NCI-H2081 treated with DMSO at 0.1 percent for 48 hours (cell line): ENCODE results near the gene ADGRB2.

Experiments
- DNase-seq: peaks from one replicate; lab custom pipeline; 2025; lab: John Stamatoyannopoulos, UW

The ADGRB2 gene

DNA sequence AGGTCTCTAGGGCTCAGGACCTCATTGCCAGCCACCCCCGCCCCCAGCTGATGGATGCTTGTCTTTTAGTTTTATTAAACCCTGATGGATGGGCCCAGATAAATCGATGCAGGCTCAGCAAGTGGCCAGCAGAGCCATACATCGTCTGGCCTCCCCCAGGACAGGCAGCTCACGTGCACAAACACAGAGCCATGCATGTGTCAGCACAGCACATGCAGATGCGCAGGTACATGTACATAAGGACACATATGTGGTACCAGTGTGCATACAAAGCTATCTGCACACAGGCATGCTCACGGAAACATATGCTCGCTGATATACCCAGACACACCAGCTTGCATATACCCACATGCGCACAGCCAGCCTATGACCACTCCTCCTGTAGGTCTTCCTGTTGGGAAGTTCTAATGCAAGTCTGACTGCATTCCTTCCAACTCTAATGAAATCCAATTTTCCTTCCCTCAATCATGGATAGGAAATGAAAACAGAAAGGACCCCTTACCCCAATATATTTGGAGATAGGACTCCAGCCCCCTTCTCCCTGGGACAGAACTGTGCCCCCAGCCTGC is 61.2 kb downstream of the ADGRB2 start:
- no peak for DNase-seq

DNA sequence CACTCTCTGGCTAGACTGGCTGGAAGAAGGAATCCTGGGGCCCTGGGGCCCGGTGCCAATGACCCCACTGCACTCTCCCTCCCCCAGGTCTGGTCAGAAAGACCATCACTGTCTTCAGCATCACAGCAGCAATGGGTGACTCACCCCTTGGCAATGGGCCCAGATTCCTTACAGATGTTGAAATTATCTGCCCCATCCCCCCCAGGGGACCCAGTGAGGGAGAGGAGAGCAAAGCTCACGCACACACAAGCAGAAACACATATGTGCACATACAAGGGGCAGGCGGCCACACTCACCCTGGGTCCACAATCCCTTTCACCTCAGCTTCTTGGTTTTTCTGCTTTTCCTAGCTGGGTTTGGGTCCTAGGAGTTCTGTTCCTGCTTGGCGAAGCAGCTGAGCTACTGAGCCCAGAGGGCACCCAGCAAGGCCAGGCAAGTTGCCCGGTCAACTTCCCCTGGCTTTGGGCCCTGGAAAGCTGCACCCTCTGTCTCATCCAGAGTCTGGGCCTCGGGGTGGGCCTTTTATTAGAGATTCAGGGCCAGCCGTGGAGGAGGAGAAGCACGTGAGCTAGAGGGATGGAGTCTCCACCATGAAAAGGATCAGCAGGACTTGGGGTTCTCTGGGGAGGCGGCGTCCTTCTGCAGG is 62.9 kb downstream of the ADGRB2 start:
- DNase-seq = no peak

DNA sequence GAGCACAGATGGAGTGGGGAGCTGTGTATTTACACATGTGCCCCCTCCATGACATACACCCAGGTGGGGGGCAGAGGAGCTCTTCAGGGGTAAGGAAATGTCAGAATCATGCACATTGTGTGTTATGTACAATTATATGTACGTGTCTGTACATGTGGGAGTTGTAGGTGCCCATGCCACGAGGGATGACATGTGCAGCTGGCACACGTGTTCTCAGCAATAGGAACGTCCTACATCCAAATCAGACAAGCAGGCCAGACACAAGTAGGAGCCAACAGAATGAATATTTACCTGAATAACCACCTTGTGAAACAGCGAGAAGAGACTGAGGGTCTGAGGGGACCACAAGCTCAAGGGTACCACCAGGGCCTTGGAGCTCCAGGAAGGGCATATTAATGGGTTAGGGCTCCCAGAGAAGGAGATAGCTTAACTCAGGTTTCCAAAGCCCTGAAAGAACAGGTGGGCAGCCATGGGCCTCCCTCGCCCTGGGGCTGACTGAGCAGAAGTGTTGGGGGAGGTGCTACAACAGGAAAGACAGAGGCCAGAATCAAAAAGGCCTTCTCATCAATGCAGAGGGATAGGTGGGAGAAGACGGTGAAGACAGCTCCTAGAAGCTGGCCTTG is 63.6 kb downstream of the ADGRB2 start:
- no peak for DNase-seq

DNA sequence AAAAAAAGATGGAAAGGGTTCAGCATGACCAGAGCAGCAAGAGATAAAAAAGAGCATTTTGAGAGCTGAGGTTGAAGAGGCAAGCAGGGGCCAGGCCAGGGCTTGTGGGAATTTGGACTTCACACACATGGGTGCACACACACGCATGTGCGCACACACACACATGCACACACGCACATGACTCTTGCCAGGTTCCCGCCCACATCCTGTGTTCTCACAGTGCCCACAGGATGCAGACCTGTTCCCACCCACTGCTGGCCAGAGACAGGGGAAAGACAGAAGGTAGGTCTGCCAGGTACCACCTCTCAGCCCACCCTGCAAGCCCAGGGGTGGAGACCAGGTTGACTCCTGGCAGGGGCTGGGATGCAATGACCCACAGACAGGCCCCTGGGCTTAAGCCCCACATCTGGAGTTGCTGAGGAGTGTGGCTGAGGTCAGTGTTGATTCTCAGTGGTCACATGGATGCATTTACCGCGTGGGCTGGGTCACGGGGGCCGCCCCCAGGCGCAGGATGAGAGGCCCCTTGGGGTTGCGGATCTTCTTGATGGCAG is 64.7 kb downstream of the ADGRB2 start:
- DNase-seq = no peak

DNA sequence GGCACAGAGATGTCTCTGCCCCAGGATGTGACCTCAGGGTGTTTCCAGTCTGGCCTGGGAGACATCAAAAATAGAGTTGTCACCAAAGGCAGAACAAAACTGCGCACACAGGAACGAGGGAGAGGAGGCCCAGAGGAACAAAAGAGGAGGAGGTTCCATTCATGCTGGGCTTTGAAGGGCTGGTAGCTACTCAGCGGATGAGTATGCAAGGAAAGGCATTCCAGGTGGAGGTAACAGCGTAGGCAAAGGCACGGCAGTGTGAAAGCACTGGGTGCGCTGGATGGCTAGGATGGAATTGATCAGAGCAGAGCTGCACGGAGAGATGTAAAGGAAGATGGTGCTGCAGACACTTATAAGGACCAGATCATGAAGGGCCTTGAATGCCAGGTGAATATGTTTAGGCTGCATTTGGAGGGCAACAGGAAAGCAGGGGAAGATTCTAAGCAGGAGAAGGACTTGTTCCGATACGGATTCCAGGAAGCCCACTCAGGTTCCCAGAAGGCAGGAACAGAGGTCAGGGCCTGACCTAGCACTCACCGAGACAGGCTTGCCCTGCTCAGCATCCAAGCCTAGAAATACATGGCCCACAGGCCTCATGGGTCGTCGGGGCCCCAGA is 66.7 kb downstream of the ADGRB2 start:
- no peak for DNase-seq

DNA sequence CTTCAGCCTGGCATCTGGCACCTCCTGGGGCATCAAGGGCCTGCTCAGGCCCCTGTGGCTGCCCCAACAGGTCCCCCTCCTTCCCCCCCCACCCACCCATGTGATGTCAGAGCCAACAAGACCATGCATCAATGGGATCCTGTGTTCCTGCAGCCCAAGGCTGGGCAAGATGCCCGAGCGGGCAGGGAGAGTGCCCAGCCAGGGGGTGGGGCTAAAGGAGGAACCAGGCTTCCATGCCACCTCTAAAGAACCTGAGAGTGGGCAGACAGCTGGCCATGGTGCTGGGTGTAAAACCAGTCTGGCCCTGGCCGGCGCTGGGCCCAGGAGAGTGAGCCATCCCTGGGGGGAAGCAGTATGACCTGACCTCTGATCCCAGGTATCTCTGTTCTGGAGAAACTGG is 67.9 kb downstream of the ADGRB2 start:
- no peak for DNase-seq

DNA sequence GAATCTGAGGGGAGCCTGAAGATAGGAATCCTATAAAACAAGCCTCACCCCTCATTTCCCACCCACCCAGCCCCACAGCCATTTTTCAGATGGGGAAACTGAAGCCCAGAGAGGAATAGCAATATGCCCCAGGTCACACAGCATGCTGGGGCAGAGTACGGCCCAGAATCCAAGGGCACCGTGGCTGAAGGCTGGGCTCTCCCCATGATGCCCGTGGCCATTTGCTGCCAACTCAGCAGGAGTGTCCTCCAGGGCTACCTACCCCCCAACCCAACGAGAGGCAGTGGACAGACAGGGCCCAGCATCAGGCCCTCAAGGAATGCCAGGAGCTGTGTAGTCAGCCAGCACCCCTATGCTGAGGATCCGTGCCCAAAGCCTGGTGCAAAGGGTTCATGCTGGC is 68.8 kb downstream of the ADGRB2 start:
- DNase-seq = no peak

DNA sequence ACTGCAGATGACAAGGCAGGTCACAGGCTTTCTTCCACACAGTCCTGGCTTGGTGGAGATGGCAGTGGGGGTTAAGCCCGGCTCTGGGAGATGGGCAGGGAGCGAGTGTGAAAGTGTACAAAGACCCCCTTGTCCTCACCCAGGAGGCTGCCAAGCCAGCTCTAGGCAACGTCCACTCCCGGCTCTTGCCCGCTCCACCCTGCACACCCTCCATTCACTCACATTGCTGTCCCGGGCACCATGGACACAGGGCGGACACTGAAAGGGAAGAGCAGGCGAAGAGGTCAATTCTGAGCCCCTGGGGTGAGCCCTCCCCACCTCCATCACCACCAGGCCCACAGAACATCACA is 69.2 kb downstream of the ADGRB2 start:
- no peak for DNase-seq

DNA sequence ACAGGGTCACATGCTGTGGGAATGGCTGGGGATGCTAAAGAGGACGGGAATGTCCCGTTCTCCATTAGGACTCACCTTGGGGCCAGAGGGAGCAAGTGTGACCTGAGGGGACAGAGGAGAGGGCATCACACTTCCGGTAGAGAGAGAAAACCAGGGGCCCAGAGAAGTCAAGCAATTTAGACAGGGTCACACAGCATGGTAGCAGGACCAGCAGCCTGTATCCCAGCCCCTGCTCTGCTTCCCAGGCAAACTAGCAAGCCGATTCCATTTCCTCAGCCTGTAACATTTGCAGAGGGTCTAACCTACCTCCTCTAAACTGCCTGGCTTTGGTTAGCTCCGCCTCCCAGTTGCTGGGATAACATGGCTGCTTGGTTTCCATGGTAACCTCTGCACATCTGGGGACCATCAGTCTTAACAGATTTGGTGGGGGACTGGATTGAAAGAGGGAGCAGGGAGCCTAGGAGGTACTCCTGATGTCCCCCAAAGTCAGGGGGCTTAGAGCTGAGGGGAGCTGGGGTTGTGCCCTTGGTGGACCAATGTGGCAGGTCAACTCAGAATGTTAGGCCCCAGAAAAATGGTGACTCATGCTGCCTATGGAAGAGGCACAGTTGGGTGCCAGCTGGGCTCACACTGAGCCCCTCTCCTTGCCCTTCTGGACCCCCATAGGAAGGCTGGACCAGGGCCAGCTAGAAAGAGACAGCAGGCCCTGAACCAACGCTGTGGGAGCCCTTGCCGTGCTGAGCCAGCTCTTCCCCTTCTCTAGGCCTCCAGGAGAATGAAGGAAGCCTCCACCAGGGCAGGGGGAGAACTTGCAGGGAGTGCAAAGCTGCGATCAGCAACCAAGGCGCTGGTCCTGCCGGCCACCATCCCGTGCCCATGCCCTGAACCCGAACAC is 69.8 kb downstream of the ADGRB2 start:
- no peak for DNase-seq

DNA sequence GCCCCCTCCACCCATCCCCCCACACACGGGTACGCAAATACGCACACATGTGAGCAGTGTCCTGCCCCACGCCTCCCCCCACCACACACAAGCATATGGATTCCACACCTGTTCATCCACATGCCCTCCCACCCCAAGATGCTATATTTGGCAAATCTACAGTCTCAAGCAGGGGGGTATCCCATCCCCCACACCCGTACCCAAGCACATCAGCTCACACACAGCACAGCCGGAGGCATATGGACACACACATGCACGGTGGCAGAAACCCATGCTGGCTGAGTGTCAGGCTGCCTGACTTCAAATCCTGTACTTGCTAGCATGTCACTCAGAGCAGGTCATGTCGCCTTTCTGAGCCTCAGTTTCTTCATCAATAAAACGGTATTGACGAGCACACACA is 70.9 kb downstream of the ADGRB2 start:
- DNase-seq = no peak

DNA sequence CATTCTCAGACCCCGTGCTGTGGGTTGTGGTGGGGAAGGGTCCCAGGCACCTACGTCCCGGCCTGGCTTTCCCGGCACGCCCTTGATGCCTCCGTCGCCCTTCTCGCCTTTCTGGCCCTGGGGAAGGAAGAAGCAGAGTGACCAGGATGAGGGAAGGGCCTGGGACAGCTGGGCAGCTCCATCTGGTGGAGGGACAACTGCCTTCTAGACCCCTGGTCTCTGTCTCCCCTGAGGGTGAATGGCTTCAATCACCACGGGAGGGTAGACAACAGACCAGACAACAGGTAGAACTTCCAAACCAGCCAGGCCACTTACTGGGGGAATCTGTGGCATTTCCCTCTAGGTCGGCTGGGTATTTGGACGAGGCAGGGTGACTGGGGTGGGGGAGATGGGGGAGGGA is 72.2 kb downstream of the ADGRB2 start:
- no peak for DNase-seq

DNA sequence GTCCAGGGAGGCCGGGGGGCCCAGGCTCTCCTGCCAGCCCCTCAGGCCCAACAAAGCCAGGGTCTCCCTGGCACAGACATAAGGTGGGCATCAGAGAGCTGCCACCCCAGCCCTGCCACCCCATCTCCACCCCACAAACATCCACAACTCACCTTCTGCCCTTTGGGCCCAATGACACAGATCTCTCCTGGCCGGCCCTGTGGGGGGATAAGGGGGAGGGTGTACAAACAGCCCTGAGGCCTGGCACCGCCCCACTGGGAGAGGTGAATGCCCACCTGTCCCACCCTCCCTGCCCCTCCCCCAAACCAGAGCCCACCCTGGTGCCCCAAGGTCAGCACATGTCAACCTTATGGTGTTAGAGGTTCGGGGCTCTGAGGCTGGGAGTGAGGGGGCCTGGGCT is 72.7 kb downstream of the ADGRB2 start:
- no peak for DNase-seq

DNA sequence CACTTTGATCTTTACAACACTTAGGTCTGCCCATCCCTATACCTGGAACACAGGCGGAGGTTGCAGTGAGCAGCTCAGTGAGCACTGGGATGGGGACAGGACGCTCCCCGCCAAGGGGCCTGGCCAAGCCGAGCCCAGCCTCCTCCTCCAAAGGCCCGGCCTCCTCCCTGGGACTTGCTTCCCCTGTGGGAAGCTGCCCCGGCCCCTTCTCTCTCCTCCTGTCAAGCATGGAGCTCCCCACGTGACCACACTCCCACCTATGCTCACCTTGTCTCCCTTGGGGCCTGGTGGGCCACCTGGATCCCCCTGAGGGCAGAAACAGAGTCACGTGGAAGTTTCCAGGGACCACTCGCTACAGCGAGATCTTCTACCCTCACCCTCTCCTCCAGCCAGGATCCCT is 73.2 kb downstream of the ADGRB2 start:
- no peak for DNase-seq

DNA sequence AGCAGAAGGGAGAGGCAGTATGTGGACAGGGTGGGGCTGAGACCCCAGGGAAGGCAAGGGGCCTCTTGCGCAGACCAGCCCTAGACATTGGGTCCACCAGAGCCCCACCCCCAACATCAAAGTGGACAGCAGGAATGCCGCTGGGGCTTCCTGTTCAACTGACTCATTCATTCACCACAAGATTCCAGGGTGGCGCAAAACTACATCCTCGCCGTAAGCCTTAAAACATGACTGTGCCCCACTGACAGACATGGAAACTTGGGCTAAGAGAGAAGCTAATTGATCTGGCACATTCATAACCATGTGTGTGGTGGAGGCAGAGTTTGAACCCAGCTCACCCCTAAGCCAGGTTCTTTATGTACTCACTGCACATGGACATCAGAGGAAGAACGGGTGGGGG is 74.3 kb downstream of the ADGRB2 start:
- no peak for DNase-seq

DNA sequence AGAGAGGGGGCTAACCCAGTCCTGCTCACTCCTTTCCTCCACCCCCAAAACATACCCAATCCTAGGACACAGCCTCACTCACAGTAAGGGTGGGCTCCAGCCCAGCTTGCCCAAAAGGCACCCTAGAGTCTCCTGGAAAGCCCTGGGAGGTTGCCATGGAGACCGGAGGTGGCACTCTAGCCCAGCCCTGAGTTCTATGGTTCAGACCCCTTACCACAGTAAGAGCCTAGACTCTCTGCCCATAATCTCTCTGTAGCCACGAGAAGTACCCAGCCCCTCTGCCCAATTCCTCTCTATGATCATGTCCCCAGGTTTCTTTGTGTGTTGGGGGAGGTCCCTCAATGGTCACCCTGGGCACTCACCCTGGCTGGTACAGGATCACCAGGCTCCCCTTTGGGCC is 74.8 kb downstream of the ADGRB2 start:
- no peak for DNase-seq

DNA sequence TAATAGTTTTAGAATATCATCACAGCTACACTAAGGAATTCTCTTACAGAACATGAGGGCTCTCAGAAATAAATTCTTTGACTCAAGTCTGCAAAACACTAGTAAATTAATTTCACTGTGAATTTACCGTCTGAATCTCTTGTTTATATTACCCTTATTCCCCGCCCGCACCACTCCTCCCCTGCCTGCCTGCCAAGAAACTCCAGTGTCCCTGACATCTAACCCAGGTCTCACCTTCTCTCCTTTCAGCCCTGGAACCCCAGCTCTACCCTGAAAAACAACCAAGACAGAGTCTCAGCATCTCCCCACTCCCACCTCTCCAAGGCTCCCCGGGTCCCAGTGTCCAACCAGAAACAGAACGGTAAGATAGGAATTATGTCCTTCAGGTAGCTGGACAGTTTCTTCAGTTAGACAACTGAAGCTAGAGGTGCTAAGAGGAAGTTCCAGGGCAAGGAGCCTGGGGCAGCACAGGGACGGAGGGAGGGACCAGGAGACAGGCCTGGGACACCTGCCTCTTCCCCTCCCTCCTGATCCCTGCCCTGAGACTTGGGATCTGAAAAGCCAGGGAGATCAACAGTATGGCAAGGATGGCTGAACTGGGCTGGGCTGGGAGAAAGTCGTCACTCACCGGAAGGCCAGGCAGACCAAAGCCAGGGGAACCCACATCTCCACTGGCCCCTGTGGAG is 75.8 kb downstream of the ADGRB2 start:
- no peak for DNase-seq

DNA sequence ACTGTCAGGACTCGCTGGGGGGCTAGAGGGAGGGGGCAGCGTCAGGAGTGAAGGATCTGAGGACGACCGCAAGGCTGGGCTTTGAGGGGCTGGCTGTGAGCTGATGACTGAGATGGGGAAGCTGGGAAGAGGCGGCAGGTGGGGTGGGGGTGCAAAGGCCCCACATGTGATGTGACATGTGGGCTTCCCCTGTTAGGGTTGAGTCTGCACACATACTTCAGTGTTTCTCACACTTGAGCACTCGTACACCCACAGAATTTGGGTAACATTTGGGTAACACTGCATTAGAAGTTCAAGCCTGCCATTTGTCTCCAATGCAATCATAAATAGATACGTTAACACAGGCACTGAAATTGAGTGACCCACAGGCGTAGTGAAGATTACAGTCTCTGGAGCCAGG is 76.5 kb downstream of the ADGRB2 start:
- DNase-seq = no peak

DNA sequence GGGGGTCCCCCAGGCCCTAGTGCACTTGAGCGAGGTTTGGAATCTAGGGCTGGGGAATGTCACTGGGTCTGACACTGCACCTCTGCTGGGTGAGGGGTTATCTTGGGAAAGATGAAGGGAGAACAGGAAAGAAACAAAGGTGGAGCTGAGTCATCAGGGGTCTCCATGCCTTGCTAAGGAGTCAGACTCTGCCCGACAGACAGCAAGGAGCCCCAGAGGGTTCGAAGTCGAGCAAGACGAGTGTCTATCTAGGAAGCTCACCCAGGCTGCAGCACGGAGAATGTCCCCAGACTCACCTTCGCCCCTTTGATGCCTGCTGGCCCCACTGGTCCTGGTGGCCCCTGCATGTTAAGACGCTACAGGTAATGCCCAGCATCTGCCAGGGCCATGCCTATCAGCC is 78.3 kb downstream of the ADGRB2 start:
- DNase-seq = no peak

DNA sequence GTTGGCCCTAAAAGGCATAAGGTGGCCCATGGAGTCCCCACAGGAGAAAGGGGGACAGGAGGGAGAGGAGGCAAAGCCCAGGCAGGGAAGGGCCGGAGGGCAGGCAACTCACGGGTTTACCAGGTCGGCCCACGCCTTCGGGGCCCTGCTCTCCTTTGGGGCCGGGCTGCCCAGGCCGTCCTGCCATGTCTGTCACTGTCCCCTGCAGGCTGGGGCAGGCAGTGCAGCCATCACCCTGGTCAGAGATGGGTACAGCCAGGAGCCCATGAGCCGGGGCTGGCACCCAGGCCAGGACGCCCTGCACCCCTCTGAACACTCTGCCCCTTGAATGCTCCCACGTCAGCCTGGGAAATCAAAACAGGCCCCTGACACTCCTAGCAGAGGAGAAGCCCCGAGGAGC is 80.1 kb downstream of the ADGRB2 start:
- DNase-seq = no peak

DNA sequence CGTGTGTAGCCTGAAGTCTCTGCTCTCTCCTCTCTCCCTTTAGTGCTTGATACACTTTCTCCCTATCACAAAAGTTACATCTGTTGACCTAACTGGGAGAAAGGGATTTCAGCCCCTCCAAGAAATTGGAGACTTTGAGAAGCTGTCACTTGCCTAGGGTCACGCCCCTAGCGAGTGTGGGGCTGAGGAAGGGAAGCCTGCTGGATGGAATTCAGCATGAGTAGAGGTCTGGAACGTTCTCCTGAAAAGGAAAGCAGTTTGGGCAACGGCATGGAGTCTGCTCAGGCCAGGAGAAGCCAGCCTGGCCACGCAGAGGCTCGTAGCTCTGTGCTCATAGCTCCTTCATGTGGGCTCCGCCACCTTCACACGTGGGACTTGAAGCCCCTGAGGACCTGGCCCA is 82.7 kb downstream of the ADGRB2 start:
- no peak for DNase-seq

DNA sequence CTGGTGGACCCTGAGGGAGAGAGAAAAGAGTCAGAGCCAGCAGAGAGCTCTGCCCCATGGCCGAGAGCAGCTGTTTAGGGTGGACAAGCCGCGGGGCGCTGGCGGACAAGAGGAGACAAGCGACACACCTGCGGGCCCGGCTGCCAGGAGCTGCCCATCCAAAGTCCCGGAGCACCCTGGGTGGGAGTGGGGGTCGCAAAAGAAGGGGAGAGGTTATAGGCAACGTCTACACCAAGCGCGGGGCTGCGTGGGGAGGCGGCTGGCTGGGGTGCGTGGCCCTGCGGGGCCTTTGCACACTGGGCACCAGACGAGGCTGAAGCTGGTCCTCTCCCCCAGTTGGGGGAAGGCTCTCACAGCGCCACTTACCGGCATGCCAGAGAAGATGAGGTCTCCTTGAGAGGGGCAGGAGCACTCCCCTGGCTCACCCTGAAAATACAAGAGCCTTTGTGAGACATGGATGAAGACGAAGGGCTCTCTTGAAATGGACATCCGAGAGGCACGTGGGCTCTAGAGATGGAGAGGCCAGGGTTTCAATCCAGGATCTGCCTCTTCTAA is 84.4 kb downstream of the ADGRB2 start:
- DNase-seq = no peak
